ENCODE results near the gene ZGLP1. TPM values are rescaled to one million over a fixed set of nuclear protein-coding genes. Genes with fewer than 3 reads are reported as not detected.
A peak's percentile ranks its signal among the peaks of the same experiment; 100 is the strongest.

Gene ZGLP1
- total RNA-seq, 1 experiment from 2014 or later = 1.3 TPM

DNA sequence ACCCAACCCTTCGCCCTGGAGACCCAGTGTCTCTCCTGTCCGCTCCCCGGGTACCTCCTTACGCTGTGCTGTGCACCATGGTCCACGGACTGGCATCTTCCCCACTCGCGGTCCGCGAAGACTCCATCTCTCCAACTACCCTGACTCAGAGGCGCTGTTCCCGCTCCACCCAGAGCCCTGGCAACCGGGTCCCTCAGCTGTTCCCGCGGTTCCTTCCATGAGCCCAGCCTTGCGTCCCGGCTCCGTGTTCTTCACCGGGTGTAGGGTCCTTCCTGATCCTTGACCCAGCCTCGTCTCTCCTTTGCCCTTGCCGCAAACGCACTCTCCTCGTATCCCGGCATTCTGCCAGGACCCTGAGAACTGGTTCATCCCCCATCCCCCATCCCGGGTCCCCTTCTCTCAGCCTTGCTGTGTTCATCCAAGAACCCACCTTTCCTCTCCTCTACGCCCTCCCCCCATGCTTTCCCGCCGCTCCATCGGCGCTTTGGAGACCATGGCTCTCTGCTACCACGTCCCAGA, 19.2 kb downstream of the ZGLP1 start:
- H3K27ac ChIP-seq (ENCODE audit: low read length) = peak overlapping the region; percentile 79
- H3K9me3 ChIP-seq (ENCODE audit: control insufficient read depth, insufficient read depth, low read depth, low read length) = no peaks in the 10 kb centered on the region
- H3K4me1 ChIP-seq (ENCODE audit: control insufficient read depth, insufficient read depth, low read length) = peaks cover 14% of the 10 kb centered on the region; the same call in 1 of the 2 replicates
- intact Hi-C loops (cut with micrococcal nuclease; ENCODE audit: unreplicated experiment) (no loop called here), in situ Hi-C loops (cut with HindIII; ENCODE audit: low pct_unique_long_range_greater_than_20kb, low sequenced_read_pairs) (no loop called here)
- TF ChIP-seq SIN3A (IDR thresholded peaks at IDR 0.05; ENCODE audit: borderline replicate concordance, insufficient read depth, low read depth, low read length) = no peak
- TF ChIP-seq, protein P1, sequence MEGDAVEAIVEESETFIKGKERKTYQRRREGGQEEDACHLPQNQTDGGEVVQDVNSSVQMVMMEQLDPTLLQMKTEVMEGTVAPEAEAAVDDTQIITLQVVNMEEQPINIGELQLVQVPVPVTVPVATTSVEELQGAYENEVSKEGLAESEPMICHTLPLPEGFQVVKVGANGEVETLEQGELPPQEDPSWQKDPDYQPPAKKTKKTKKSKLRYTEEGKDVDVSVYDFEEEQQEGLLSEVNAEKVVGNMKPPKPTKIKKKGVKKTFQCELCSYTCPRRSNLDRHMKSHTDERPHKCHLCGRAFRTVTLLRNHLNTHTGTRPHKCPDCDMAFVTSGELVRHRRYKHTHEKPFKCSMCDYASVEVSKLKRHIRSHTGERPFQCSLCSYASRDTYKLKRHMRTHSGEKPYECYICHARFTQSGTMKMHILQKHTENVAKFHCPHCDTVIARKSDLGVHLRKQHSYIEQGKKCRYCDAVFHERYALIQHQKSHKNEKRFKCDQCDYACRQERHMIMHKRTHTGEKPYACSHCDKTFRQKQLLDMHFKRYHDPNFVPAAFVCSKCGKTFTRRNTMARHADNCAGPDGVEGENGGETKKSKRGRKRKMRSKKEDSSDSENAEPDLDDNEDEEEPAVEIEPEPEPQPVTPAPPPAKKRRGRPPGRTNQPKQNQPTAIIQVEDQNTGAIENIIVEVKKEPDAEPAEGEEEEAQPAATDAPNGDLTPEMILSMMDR (IDR thresholded peaks at IDR 0.05) = no peak
- no peak for TF ChIP-seq TCF7L2 (IDR thresholded peaks at IDR 0.05; ENCODE audit: low read depth, low read length)
- no peak for TF ChIP-seq POLR2AphosphoS5 (IDR thresholded peaks at IDR 0.05; ENCODE audit: low read depth, low read length)
- TF ChIP-seq, protein P2, sequence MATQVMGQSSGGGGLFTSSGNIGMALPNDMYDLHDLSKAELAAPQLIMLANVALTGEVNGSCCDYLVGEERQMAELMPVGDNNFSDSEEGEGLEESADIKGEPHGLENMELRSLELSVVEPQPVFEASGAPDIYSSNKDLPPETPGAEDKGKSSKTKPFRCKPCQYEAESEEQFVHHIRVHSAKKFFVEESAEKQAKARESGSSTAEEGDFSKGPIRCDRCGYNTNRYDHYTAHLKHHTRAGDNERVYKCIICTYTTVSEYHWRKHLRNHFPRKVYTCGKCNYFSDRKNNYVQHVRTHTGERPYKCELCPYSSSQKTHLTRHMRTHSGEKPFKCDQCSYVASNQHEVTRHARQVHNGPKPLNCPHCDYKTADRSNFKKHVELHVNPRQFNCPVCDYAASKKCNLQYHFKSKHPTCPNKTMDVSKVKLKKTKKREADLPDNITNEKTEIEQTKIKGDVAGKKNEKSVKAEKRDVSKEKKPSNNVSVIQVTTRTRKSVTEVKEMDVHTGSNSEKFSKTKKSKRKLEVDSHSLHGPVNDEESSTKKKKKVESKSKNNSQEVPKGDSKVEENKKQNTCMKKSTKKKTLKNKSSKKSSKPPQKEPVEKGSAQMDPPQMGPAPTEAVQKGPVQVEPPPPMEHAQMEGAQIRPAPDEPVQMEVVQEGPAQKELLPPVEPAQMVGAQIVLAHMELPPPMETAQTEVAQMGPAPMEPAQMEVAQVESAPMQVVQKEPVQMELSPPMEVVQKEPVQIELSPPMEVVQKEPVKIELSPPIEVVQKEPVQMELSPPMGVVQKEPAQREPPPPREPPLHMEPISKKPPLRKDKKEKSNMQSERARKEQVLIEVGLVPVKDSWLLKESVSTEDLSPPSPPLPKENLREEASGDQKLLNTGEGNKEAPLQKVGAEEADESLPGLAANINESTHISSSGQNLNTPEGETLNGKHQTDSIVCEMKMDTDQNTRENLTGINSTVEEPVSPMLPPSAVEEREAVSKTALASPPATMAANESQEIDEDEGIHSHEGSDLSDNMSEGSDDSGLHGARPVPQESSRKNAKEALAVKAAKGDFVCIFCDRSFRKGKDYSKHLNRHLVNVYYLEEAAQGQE (IDR thresholded peaks at IDR 0.05; ENCODE audit: insufficient read depth in 1 of 2, low read depth in 2 of 2, low read length in 1 of 2) = no peak
- ChIA-PET CTCF (interaction anchor here (0.9 kb wide), 1 partner anchor 31 kb away, joined by 6 read pairs; no protein-coding TSS in a partner anchor), POLR2A (interaction anchor here (0.6 to 2.6 kb wide), 3 partner anchors 19 to 99 kb away, joined by 3 to 11 read pairs (median 6); partner anchors contain the start of gene ICAM1)
- BruUV-seq (replicated peaks) = TSS peak; percentile 76
- peak overlapping the region; percentile 53 to 79 for H3K4me3 ChIP-seq (ENCODE audit: low read depth in 2 of 2, low read length in 2 of 2)
- DNase-seq (ENCODE audit: low read depth, low spot score) (no peak), ATAC-seq (no peak)
- no peaks in the 10 kb centered on the region for H3K36me3 ChIP-seq (ENCODE audit: control insufficient read depth, insufficient read depth, low read length)
- no peaks in the 10 kb centered on the region for H3K27me3 ChIP-seq (ENCODE audit: control insufficient read depth, insufficient read depth, low read length)

DNA sequence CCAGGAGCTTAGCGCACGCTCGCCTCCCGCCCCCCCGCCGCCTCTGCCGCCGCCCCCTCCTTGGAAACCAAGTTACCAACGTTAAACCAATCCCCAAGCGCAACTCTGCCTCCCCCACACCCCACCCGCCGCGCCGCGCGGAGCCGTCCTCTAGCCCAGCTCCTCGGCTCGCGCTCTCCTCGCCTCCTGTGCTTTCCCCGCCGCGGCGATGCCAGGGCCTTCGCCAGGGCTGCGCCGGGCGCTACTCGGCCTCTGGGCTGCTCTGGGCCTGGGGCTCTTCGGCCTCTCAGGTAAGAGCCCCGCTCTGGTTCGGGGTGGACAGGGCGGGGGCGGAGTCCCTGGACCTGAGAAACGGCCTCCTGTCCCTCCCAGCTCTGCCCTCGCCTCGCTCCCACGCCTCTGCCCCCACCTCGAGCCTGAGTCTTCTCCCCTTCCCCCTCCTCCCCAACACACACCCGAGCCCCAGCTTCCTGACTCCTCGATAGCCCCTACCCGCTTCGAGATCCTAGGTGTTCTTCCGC, 19.7 kb downstream of the ZGLP1 start, which contains the start of gene ICAM5:
TSS of gene ICAM5 (plus strand) at position 117 of the 521 bp plus-strand sequence. CDS start at position 209, 92 bp downstream.
- DNase-seq (ENCODE audit: low read depth, low spot score) (no peak), ATAC-seq (peak; percentile 28)
- peak within 1 kb of the TSS; percentile 53 to 79 for H3K4me3 ChIP-seq (ENCODE audit: low read depth in 2 of 2, low read length in 2 of 2)
- H3K36me3 ChIP-seq (ENCODE audit: control insufficient read depth, insufficient read depth, low read length) = no peaks in the 10 kb centered on the region
- TF ChIP-seq TCF7L2 (IDR thresholded peaks at IDR 0.05; ENCODE audit: low read depth, low read length) (no peak), SIN3A (IDR thresholded peaks at IDR 0.05; ENCODE audit: borderline replicate concordance, insufficient read depth, low read depth, low read length) (no peak), POLR2AphosphoS5 (IDR thresholded peaks at IDR 0.05; ENCODE audit: low read depth, low read length) (no peak)
- TF ChIP-seq, protein P2 (IDR thresholded peaks at IDR 0.05; ENCODE audit: insufficient read depth in 1 of 2, low read depth in 2 of 2, low read length in 1 of 2) = no peak
- TF ChIP-seq, protein P1 (IDR thresholded peaks at IDR 0.05) = no peak
- POLR2A ChIA-PET = interaction anchor here (0.5 to 2.6 kb wide), 4 partner anchors 19 to 108 kb away, joined by 3 to 12 read pairs (median 8); partner anchors contain the start of gene ICAM1
- H3K9me3 ChIP-seq (ENCODE audit: control insufficient read depth, insufficient read depth, low read depth, low read length) = no peaks in the 10 kb centered on the region
- intact Hi-C loops (cut with micrococcal nuclease; ENCODE audit: unreplicated experiment) (no loop called here), in situ Hi-C loops (cut with HindIII; ENCODE audit: low pct_unique_long_range_greater_than_20kb, low sequenced_read_pairs) (no loop called here)
- H3K4me1 ChIP-seq (ENCODE audit: control insufficient read depth, insufficient read depth, low read length) = peaks cover 14% of the 10 kb centered on the region; the same call in 1 of the 2 replicates
- BruUV-seq (replicated peaks) = no TSS peak
- CTCF ChIA-PET = interaction anchor here (0.7 to 0.9 kb wide), 3 partner anchors 20 to 98 kb away, joined by 4 to 6 read pairs (median 5); no protein-coding TSS in a partner anchor
- H3K27ac ChIP-seq (ENCODE audit: low read length) = peak within 1 kb of the TSS; percentile 79
- no peaks in the 10 kb centered on the region for H3K27me3 ChIP-seq (ENCODE audit: control insufficient read depth, insufficient read depth, low read length)

All from Panc1 (cell line).